Measurements from ENCODE around the gene BAHCC1. TPM values are rescaled to one million over a fixed set of nuclear protein-coding genes. Genes with fewer than 3 reads are reported as not detected.

Gene BAHCC1
- total RNA-seq, 1 donor from 2014 or later = 3.4 TPM

GRCh38 chr17:81434681-81435417, 39.6 kb downstream of the BAHCC1 start:
- H3K4me2 ChIP-seq = no peak overlapping the region
- peaks cover 12% of the 10 kb centered on the region for H3F3A ChIP-seq (ENCODE audit: low read depth)
- no peak overlapping the region for H2AFZ ChIP-seq (replicated peaks)
- H3K9me3 ChIP-seq (ENCODE audit: low read depth) = no peaks in the 10 kb centered on the region
- Mint-ChIP-seq H3K4me1 (peaks cover 21% of the 10 kb centered on the region), H3K4me3 (no peak overlapping the region), H3K36me3 (no peaks in the 10 kb centered on the region), H3K9me3 (no peaks in the 10 kb centered on the region), H3K27ac (no peak overlapping the region), H3K27me3 (ENCODE audit: insufficient read depth, low read depth) (peaks cover 2% of the 10 kb centered on the region)
- no peaks in the 10 kb centered on the region for H3K27me3 ChIP-seq
- no peak overlapping the region for H3K9ac ChIP-seq
- H3K79me2 ChIP-seq (ENCODE audit: low read depth) = no peaks in the 10 kb centered on the region
- no peak overlapping the region for H3K4me3 ChIP-seq
- DNase-seq (ENCODE audit: low spot score) = no peak
- peaks cover 34% of the 10 kb centered on the region for H3K4me1 ChIP-seq
- no peaks in the 10 kb centered on the region for H3K36me3 ChIP-seq
- no peak overlapping the region for H3K27ac ChIP-seq
- no peak for TF ChIP-seq EZH2 (IDR thresholded peaks at IDR 0.05)
- no peak for TF ChIP-seq CTCF (IDR thresholded peaks at IDR 0.05)
- no peak for TF ChIP-seq EZH2phosphoT487 (IDR thresholded peaks at IDR 0.05)
- peaks cover 68% of the 10 kb centered on the region for H4K20me1 ChIP-seq (ENCODE audit: low read depth)

- H3K27ac ChIP-seq = peak overlapping the region; percentile 87
- peaks cover 5% of the 10 kb centered on the region for H3F3A ChIP-seq (ENCODE audit: low read depth)
- peaks cover 32% of the 10 kb centered on the region for H3K4me1 ChIP-seq
- H3K4me2 ChIP-seq = peak overlapping the region; percentile 57
- no peak overlapping the region for H3K27ac Mint-ChIP-seq
- no peaks in the 10 kb centered on the region for H3K79me2 ChIP-seq (ENCODE audit: low read depth)
- no peaks in the 10 kb centered on the region for H3K36me3 Mint-ChIP-seq
- no peak overlapping the region for H2AFZ ChIP-seq (replicated peaks)
- H3K27me3 ChIP-seq = no peaks in the 10 kb centered on the region
- peaks cover 18% of the 10 kb centered on the region for H3K4me1 Mint-ChIP-seq
- H3K4me3 ChIP-seq = no peak overlapping the region
- no peaks in the 10 kb centered on the region for H3K36me3 ChIP-seq
- H3K9me3 ChIP-seq (ENCODE audit: low read depth) = no peaks in the 10 kb centered on the region
- TF ChIP-seq EZH2 (IDR thresholded peaks at IDR 0.05) (no peak), CTCF (IDR thresholded peaks at IDR 0.05) (no peak), EZH2phosphoT487 (IDR thresholded peaks at IDR 0.05) (no peak)
- peaks cover 67% of the 10 kb centered on the region for H4K20me1 ChIP-seq (ENCODE audit: low read depth)
- no peaks in the 10 kb centered on the region for H3K9me3 Mint-ChIP-seq
- H3K9ac ChIP-seq = no peak overlapping the region
- no peak overlapping the region for H3K4me3 Mint-ChIP-seq
- peaks cover 2% of the 10 kb centered on the region for H3K27me3 Mint-ChIP-seq (ENCODE audit: insufficient read depth, low read depth)
- DNase-seq (ENCODE audit: low spot score) = no peak
These were observed 40.5 kb downstream of the BAHCC1 start for GRCh38 chr17:81435652-81436293.

- H3K27me3 Mint-ChIP-seq (ENCODE audit: insufficient read depth, low read depth) = peaks cover 2% of the 10 kb centered on the region
- H3K4me2 ChIP-seq = peak overlapping the region; percentile 57
These were observed 41.1 kb downstream of the BAHCC1 start for GRCh38 chr17:81436294-81436849.

More at GRCh38 chr17:81436294-81436849, 41.1 kb downstream of the BAHCC1 start:
- DNase-seq (ENCODE audit: low spot score) = peak; percentile 59
- H3K9ac ChIP-seq = peak overlapping the region; percentile 3
- H3K9me3 ChIP-seq (ENCODE audit: low read depth) = no peaks in the 10 kb centered on the region
- H3K27me3 ChIP-seq = no peaks in the 10 kb centered on the region
- no peaks in the 10 kb centered on the region for H3K79me2 ChIP-seq (ENCODE audit: low read depth)
- peaks cover 5% of the 10 kb centered on the region for H3F3A ChIP-seq (ENCODE audit: low read depth)
- no peak overlapping the region for H3K4me3 Mint-ChIP-seq
- H3K4me1 ChIP-seq = peaks cover 32% of the 10 kb centered on the region
- no peaks in the 10 kb centered on the region for H3K36me3 Mint-ChIP-seq
- H4K20me1 ChIP-seq (ENCODE audit: low read depth) = peaks cover 67% of the 10 kb centered on the region
- H3K4me1 Mint-ChIP-seq = peaks cover 20% of the 10 kb centered on the region
- H3K9me3 Mint-ChIP-seq = no peaks in the 10 kb centered on the region
- TF ChIP-seq EZH2 (IDR thresholded peaks at IDR 0.05) = no peak
- TF ChIP-seq CTCF (IDR thresholded peaks at IDR 0.05) = no peak
- TF ChIP-seq EZH2phosphoT487 (IDR thresholded peaks at IDR 0.05) = no peak
- H3K36me3 ChIP-seq = no peaks in the 10 kb centered on the region
- H3K27ac Mint-ChIP-seq = no peak overlapping the region
- H3K27ac ChIP-seq = peak overlapping the region; percentile 87
- H3K4me3 ChIP-seq = no peak overlapping the region
- H2AFZ ChIP-seq (replicated peaks) = no peak overlapping the region

Measured in neural progenitor cell (in vitro differentiated cells).